Neural cell (in vitro differentiated cells): ENCODE measurements around the gene RAB40B.

Source experiments
- EZH2 ChIP-seq: fragments of 200-600, 300-800 bp; shearing (Covaris generic), sonication (generic); IDR thresholded peaks from 2 replicates; pipeline ENCODE4 v1.6.1; 2014; ENCODE audit warnings: antibody characterized with exemption, low read length, borderline replicate concordance, mild to moderate bottlenecking; ENCODE audit not compliant: insufficient read depth, poor library complexity, severe bottlenecking
- MXI1 ChIP-seq: fragments of 450-650 bp; conservative IDR thresholded peaks from 2 replicates; pipeline ENCODE4 v1.6.1; 2014; ENCODE audit warnings: antibody characterized with exemption, mild to moderate bottlenecking; ENCODE audit not compliant: poor library complexity, severe bottlenecking
- POLR2AphosphoS5 ChIP-seq: IDR thresholded peaks from 2 replicates; pipeline ENCODE4 v1.6.1; 2012
- RAD21 ChIP-seq: fragments of 450-650 bp; conservative IDR thresholded peaks from 2 replicates; pipeline ENCODE4 v1.6.1; 2014; ENCODE audit warnings: antibody characterized with exemption, mild to moderate bottlenecking, moderate library complexity
- REST ChIP-seq: IDR thresholded peaks from 2 replicates; pipeline ENCODE4 v1.6.1; 2012; ENCODE audit warnings: borderline replicate concordance
- TAF1 ChIP-seq: IDR thresholded peaks from 2 replicates; pipeline ENCODE4 v1.6.1; 2012; ENCODE audit warnings: low read depth
- TF ChIP-seq, protein P1 (sequence below): fragments of 450-650 bp; IDR thresholded peaks from 2 replicates; pipeline ENCODE4 v1.5.1; 2014; ENCODE audit warnings: antibody characterized with exemption, mild to moderate bottlenecking, moderate library complexity; ENCODE audit not compliant: poor library complexity, severe bottlenecking

DNA sequence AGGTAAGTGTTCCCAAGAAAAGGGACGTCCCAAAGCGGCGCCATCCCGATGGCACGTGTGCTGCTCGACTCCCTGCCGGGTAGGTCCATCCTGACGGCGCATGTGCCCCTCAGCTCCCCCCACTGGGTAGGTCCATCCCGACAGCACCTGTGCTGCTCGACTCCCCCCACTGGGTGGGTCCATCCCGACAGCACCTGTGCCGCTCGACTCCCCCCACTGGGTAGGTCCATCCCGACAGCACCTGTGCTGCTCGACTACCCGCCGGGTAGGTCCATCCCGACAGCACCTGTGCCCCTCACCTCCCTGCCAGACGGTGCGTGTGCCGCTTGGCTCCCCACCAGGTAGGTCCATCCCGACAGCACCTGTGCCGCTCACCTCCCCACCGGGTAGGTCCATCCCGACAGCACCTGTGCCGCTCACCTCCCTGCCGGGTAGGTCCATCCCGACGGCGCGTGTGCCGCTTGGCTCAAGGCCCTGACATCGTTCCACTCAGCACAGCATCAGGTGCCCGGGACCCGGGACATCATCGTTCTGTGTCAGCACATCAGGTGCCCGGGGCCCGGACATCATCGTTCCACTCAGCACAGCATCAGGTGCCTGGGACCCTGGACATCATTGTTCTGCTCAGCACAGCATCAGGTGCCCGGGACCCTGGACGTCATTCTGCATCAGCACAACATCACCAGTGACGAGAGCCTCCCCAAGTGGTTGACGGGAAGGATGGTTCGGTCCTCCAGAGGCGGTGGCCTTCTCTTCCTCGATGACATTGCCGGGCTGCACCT lies 31.2 kb upstream of the RAB40B start:
- TF ChIP-seq REST (no peak), POLR2AphosphoS5 (no peak), TAF1 (no peak), RAD21 (no peak), MXI1 (no peak), EZH2 (no peak)
- TF ChIP-seq, protein P1, sequence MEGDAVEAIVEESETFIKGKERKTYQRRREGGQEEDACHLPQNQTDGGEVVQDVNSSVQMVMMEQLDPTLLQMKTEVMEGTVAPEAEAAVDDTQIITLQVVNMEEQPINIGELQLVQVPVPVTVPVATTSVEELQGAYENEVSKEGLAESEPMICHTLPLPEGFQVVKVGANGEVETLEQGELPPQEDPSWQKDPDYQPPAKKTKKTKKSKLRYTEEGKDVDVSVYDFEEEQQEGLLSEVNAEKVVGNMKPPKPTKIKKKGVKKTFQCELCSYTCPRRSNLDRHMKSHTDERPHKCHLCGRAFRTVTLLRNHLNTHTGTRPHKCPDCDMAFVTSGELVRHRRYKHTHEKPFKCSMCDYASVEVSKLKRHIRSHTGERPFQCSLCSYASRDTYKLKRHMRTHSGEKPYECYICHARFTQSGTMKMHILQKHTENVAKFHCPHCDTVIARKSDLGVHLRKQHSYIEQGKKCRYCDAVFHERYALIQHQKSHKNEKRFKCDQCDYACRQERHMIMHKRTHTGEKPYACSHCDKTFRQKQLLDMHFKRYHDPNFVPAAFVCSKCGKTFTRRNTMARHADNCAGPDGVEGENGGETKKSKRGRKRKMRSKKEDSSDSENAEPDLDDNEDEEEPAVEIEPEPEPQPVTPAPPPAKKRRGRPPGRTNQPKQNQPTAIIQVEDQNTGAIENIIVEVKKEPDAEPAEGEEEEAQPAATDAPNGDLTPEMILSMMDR: no peak
